ENCODE data around the gene RUFY4.

Gene RUFY4

GRCh38 chr2:218123986-218124385, 54.9 kb downstream of the RUFY4 start:
- H2BK12ac ChIP-seq (ENCODE audit: low read length) = no peak overlapping the region
- H4K8ac ChIP-seq (ENCODE audit: low read depth, low read length) = no peak overlapping the region
- H3K18ac ChIP-seq (ENCODE audit: low read length) = no peak overlapping the region
- H2BK5ac ChIP-seq (ENCODE audit: low read depth, low read length, poor library complexity) = no peak overlapping the region
- no peak for DNase-seq
- no peaks in the 10 kb centered on the region for H3K9me3 ChIP-seq (ENCODE audit: insufficient read depth, low read depth, low read length)
- H3K14ac ChIP-seq (ENCODE audit: low read length) = no peak overlapping the region
- H3K27ac ChIP-seq (ENCODE audit: low read depth, low read length) = no peak overlapping the region
- no peak overlapping the region for H4K12ac ChIP-seq (ENCODE audit: low read depth, low read length)
- H3K79me2 ChIP-seq (ENCODE audit: control insufficient read depth, insufficient read depth, low read length, poor library complexity) = no peaks in the 10 kb centered on the region
- H3K4me1 ChIP-seq (ENCODE audit: control insufficient read depth in 1 of 2, insufficient read depth in 2 of 2, low read length in 2 of 2) = no peaks in the 10 kb centered on the region
- H2BK120ac ChIP-seq (ENCODE audit: insufficient read depth, low read length, poor library complexity) = no peak overlapping the region
- H2AK5ac ChIP-seq (ENCODE audit: low read length) = no peak overlapping the region
- H3K4me2 ChIP-seq (ENCODE audit: low read length) = no peak overlapping the region
- H3K79me1 ChIP-seq (ENCODE audit: low read length) = no peaks in the 10 kb centered on the region
- H3K4ac ChIP-seq (ENCODE audit: low read depth, low read length) = no peak overlapping the region
- no peak overlapping the region for H2AFZ ChIP-seq (ENCODE audit: insufficient read depth, low read length, poor library complexity)
- H3K36me3 ChIP-seq (ENCODE audit: control insufficient read depth in 1 of 2, insufficient read depth in 2 of 2, low read length in 2 of 2) = no peaks in the 10 kb centered on the region
- H3K23ac ChIP-seq (ENCODE audit: low read length) = no peak overlapping the region
- H3K9ac ChIP-seq (ENCODE audit: low read length) = no peak overlapping the region
- no CpG with 5 or more reads among the region's 4 CpGs for WGBS (ENCODE audit: extremely low coverage, insufficient coverage, insufficient read length)
- no peak overlapping the region for H3K4me3 ChIP-seq (ENCODE audit: low read depth, low read length)
- no peak overlapping the region for H4K91ac ChIP-seq (ENCODE audit: low read depth, low read length)
- H3K27me3 ChIP-seq (ENCODE audit: insufficient read depth, low read length) = no peaks in the 10 kb centered on the region

GRCh38 chr2:218125095-218125494, 56.0 kb downstream of the RUFY4 start:
- no peak overlapping the region for H3K14ac ChIP-seq (ENCODE audit: low read length)
- no peak overlapping the region for H2AK5ac ChIP-seq (ENCODE audit: low read length)
- H3K18ac ChIP-seq (ENCODE audit: low read length) = no peak overlapping the region
- no peak overlapping the region for H3K23ac ChIP-seq (ENCODE audit: low read length)
- H4K12ac ChIP-seq (ENCODE audit: low read depth, low read length) = no peak overlapping the region
- H2BK5ac ChIP-seq (ENCODE audit: low read depth, low read length, poor library complexity) = no peak overlapping the region
- H3K79me1 ChIP-seq (ENCODE audit: low read length) = no peaks in the 10 kb centered on the region
- H3K4ac ChIP-seq (ENCODE audit: low read depth, low read length) = no peak overlapping the region
- H3K9ac ChIP-seq (ENCODE audit: low read length) = no peak overlapping the region
- WGBS (ENCODE audit: extremely low coverage, insufficient coverage, insufficient read length) = no CpG with 5 or more reads among the region's 4 CpGs
- H2BK12ac ChIP-seq (ENCODE audit: low read length) = no peak overlapping the region
- H2BK120ac ChIP-seq (ENCODE audit: insufficient read depth, low read length, poor library complexity) = no peak overlapping the region
- DNase-seq = peak; percentile 42 to 65
- no peak overlapping the region for H4K91ac ChIP-seq (ENCODE audit: low read depth, low read length)
- no peaks in the 10 kb centered on the region for H3K4me1 ChIP-seq (ENCODE audit: control insufficient read depth in 1 of 2, insufficient read depth in 2 of 2, low read length in 2 of 2)
- H4K8ac ChIP-seq (ENCODE audit: low read depth, low read length) = no peak overlapping the region
- no peaks in the 10 kb centered on the region for H3K79me2 ChIP-seq (ENCODE audit: control insufficient read depth, insufficient read depth, low read length, poor library complexity)
- no peaks in the 10 kb centered on the region for H3K9me3 ChIP-seq (ENCODE audit: insufficient read depth, low read depth, low read length)
- no peak overlapping the region for H2AFZ ChIP-seq (ENCODE audit: insufficient read depth, low read length, poor library complexity)
- H3K4me3 ChIP-seq (ENCODE audit: low read depth, low read length) = no peak overlapping the region
- H3K36me3 ChIP-seq (ENCODE audit: control insufficient read depth in 1 of 2, insufficient read depth in 2 of 2, low read length in 2 of 2) = no peaks in the 10 kb centered on the region
- no peak overlapping the region for H3K4me2 ChIP-seq (ENCODE audit: low read length)
- H3K27me3 ChIP-seq (ENCODE audit: insufficient read depth, low read length) = no peaks in the 10 kb centered on the region
- no peak overlapping the region for H3K27ac ChIP-seq (ENCODE audit: low read depth, low read length)

- no peaks in the 10 kb centered on the region for H3K27me3 ChIP-seq (ENCODE audit: insufficient read depth, low read length)
- no peak within 1 kb of the TSS for H3K27ac ChIP-seq (ENCODE audit: low read depth, low read length)
- no peaks in the 10 kb centered on the region for H3K79me1 ChIP-seq (ENCODE audit: low read length)
- no peak within 1 kb of the TSS for H2AK5ac ChIP-seq (ENCODE audit: low read length)
- no peaks in the 10 kb centered on the region for H3K4me1 ChIP-seq (ENCODE audit: control insufficient read depth in 1 of 2, insufficient read depth in 2 of 2, low read length in 2 of 2)
- no CpG with 5 or more reads among the region's 8 CpGs for WGBS (ENCODE audit: extremely low coverage, insufficient coverage, insufficient read length)
- H3K4me3 ChIP-seq (ENCODE audit: low read depth, low read length) = no peak within 1 kb of the TSS
- no peak within 1 kb of the TSS for H3K4ac ChIP-seq (ENCODE audit: low read depth, low read length)
- no peak within 1 kb of the TSS for H3K9ac ChIP-seq (ENCODE audit: low read length)
- H3K9me3 ChIP-seq (ENCODE audit: insufficient read depth, low read depth, low read length) = no peaks in the 10 kb centered on the region
- no peak within 1 kb of the TSS for H3K18ac ChIP-seq (ENCODE audit: low read length)
- H2BK5ac ChIP-seq (ENCODE audit: low read depth, low read length, poor library complexity) = no peak within 1 kb of the TSS
- no peak within 1 kb of the TSS for H2AFZ ChIP-seq (ENCODE audit: insufficient read depth, low read length, poor library complexity)
- no peak within 1 kb of the TSS for H2BK12ac ChIP-seq (ENCODE audit: low read length)
- H3K4me2 ChIP-seq (ENCODE audit: low read length) = no peak within 1 kb of the TSS
- no peak within 1 kb of the TSS for H2BK120ac ChIP-seq (ENCODE audit: insufficient read depth, low read length, poor library complexity)
- no peaks in the 10 kb centered on the region for H3K79me2 ChIP-seq (ENCODE audit: control insufficient read depth, insufficient read depth, low read length, poor library complexity)
- H3K14ac ChIP-seq (ENCODE audit: low read length) = no peak within 1 kb of the TSS
- no peak within 1 kb of the TSS for H4K8ac ChIP-seq (ENCODE audit: low read depth, low read length)
- H4K12ac ChIP-seq (ENCODE audit: low read depth, low read length) = no peak within 1 kb of the TSS
- no peak within 1 kb of the TSS for H4K91ac ChIP-seq (ENCODE audit: low read depth, low read length)
- no peak within 1 kb of the TSS for H3K23ac ChIP-seq (ENCODE audit: low read length)
- no peaks in the 10 kb centered on the region for H3K36me3 ChIP-seq (ENCODE audit: control insufficient read depth in 1 of 2, insufficient read depth in 2 of 2, low read length in 2 of 2)
- no peak for DNase-seq
These were observed 56.6 kb downstream of the RUFY4 start, which contains the start of gene CXCR2 for GRCh38 chr2:218125626-218126080. Gene CXCR2, plus strand, starts transcription at chr2:218126028. Its CDS starts 8,774 bp downstream, at chr2:218134802.

GRCh38 chr2:218127929-218128455, 58.9 kb downstream of the RUFY4 start:
- Histone ChIP-seq H3K18ac (ENCODE audit: low read length) (no peak overlapping the region), H3K79me2 (ENCODE audit: control insufficient read depth, insufficient read depth, low read length, poor library complexity) (no peaks in the 10 kb centered on the region), H3K23ac (ENCODE audit: low read length) (no peak overlapping the region), H3K4me1 (ENCODE audit: control insufficient read depth in 1 of 2, insufficient read depth in 2 of 2, low read length in 2 of 2) (no peaks in the 10 kb centered on the region), H2BK5ac (ENCODE audit: low read depth, low read length, poor library complexity) (no peak overlapping the region), H3K27me3 (ENCODE audit: insufficient read depth, low read length) (no peaks in the 10 kb centered on the region), H3K27ac (ENCODE audit: low read depth, low read length) (no peak overlapping the region), H2AFZ (ENCODE audit: insufficient read depth, low read length, poor library complexity) (no peak overlapping the region), H2BK12ac (ENCODE audit: low read length) (no peak overlapping the region), H4K91ac (ENCODE audit: low read depth, low read length) (no peak overlapping the region), H3K9ac (ENCODE audit: low read length) (no peak overlapping the region), H3K36me3 (ENCODE audit: control insufficient read depth in 1 of 2, insufficient read depth in 2 of 2, low read length in 2 of 2) (no peaks in the 10 kb centered on the region), H4K12ac (ENCODE audit: low read depth, low read length) (no peak overlapping the region), H2AK5ac (ENCODE audit: low read length) (no peak overlapping the region), H3K4me2 (ENCODE audit: low read length) (no peak overlapping the region), H4K8ac (ENCODE audit: low read depth, low read length) (no peak overlapping the region), H2BK120ac (ENCODE audit: insufficient read depth, low read length, poor library complexity) (no peak overlapping the region), H3K4ac (ENCODE audit: low read depth, low read length) (no peak overlapping the region), H3K4me3 (ENCODE audit: low read depth, low read length) (no peak overlapping the region), H3K9me3 (ENCODE audit: insufficient read depth, low read depth, low read length) (no peaks in the 10 kb centered on the region), H3K14ac (ENCODE audit: low read length) (no peak overlapping the region), H3K79me1 (ENCODE audit: low read length) (no peaks in the 10 kb centered on the region)
- WGBS (ENCODE audit: extremely low coverage, insufficient coverage, insufficient read length) = no CpG with 5 or more reads among the region's 3 CpGs
- peak; percentile 75 to 89 for DNase-seq

Data from trophoblast cell (in vitro differentiated cells and primary cell).